IPS-NIHi11 (cell line): Measurements from ENCODE around the gene KRT15.
A peak's percentile ranks its signal among the peaks of the same experiment; 100 is the strongest.

Experiments used
- DNase-seq: peaks from one replicate; pipeline ENCODE4 v3.0.0; 2012; ENCODE audit warnings: mixed read lengths, low spot score

The KRT15 gene

GRCh38 chr17:41504246-41504977 lies 14.3 kb downstream of the KRT15 start:
- DNase-seq = no peak

- no peak for DNase-seq
Measured at GRCh38 chr17:41503202-41503601, 15.5 kb downstream of the KRT15 start.

GRCh38 chr17:41500131-41500911 lies 18.4 kb downstream of the KRT15 start:
- DNase-seq = no peak

GRCh38 chr17:41499714-41500113 lies 19.0 kb downstream of the KRT15 start:
- no peak for DNase-seq

- DNase-seq = no peak
Measured at GRCh38 chr17:41498276-41498675, 20.4 kb downstream of the KRT15 start.

- peak; percentile 89 for DNase-seq
Measured at GRCh38 chr17:41496803-41497484, 21.7 kb downstream of the KRT15 start.

GRCh38 chr17:41494524-41494923 lies 24.2 kb downstream of the KRT15 start:
- no peak for DNase-seq

GRCh38 chr17:41492771-41493170 lies 25.9 kb downstream of the KRT15 start:
- no peak for DNase-seq

GRCh38 chr17:41492351-41492750 lies 26.3 kb downstream of the KRT15 start:
- no peak for DNase-seq

- no peak for DNase-seq
Measured at GRCh38 chr17:41491476-41491875, 27.2 kb downstream of the KRT15 start.

GRCh38 chr17:41490000-41490990 lies 28.4 kb downstream of the KRT15 start:
- no peak for DNase-seq

GRCh38 chr17:41489531-41489930 lies 29.2 kb downstream of the KRT15 start, which contains the start of gene KRT36:
KRT36 (minus strand) TSS chr17:41489910; CDS start chr17:41489864, 46 bp downstream.
- no peak for DNase-seq

- DNase-seq = peak; percentile 82
Measured at GRCh38 chr17:41486809-41487530, 31.7 kb downstream of the KRT15 start.

- DNase-seq = no peak
Measured at GRCh38 chr17:41486316-41486715, 32.4 kb downstream of the KRT15 start.

- no peak for DNase-seq
Measured at GRCh38 chr17:41484920-41485904, 33.5 kb downstream of the KRT15 start.

- DNase-seq = no peak
Measured at GRCh38 chr17:41483991-41484826, 34.5 kb downstream of the KRT15 start.

GRCh38 chr17:41483531-41483930 lies 35.2 kb downstream of the KRT15 start:
- DNase-seq = no peak

- no peak for DNase-seq
Measured at GRCh38 chr17:41481036-41481435, 37.7 kb downstream of the KRT15 start, which contains the start of gene KRT35. KRT35 (minus strand) TSS chr17:41481151; CDS start chr17:41481097, 54 bp downstream.

GRCh38 chr17:41480581-41480980 lies 38.1 kb downstream of the KRT15 start:
- DNase-seq = no peak
